Breast epithelium (tissue), 3 donors: ENCODE results near the gene SERBP1.
"Not testable (repeated sequence)": the region's sequence is repeated elsewhere in the genome, so short reads cannot be mapped to it uniquely, and the experiment has no call there.

Experiments
- CTCF ChIP-seq, 3 donors: fragments of 450-650 bp; IDR thresholded peaks; one replicate each; pipeline ENCODE4 v1.5.1; 2016 to 2017; ENCODE audit warnings: antibody characterized with exemption in 3 of 3, mild to moderate bottlenecking in 3 of 3, moderate library complexity in 3 of 3
- POLR2A ChIP-seq: fragments of 450-650 bp; IDR thresholded peaks from one replicate; pipeline ENCODE4 v1.6.1; 2016; ENCODE audit warnings: antibody characterized with exemption, mild to moderate bottlenecking, moderate library complexity
- POLR2AphosphoS5 ChIP-seq, 3 donors: sonication (generic); formaldehyde crosslinking; IDR thresholded peaks; one replicate each; pipeline ENCODE4 v1.6.1; 2017; ENCODE audit warnings: antibody characterized with exemption in 3 of 3

- not testable (repeated sequence) for TF ChIP-seq POLR2AphosphoS5 (IDR thresholded peaks at IDR 0.05); POLR2A; CTCF (IDR thresholded peaks at IDR 0.05)
Observed at GRCh38 chr1:67446014-67446413, 15.8 kb upstream of the SERBP1 start.
